K562 (cell line): ENCODE results near the gene MRPL28. TPM values are rescaled to one million over a fixed set of nuclear protein-coding genes. Genes with fewer than 3 reads are reported as not detected.

Source experiments
- ARID1B ChIP-seq: fragments of 450-650 bp; IDR thresholded peaks from 2 replicates; pipeline ENCODE4 v1.6.1; 2016; ENCODE audit warnings: antibody characterized with exemption, mild to moderate bottlenecking, inconsistent platforms
- CREM ChIP-seq: IDR thresholded peaks from 2 replicates; pipeline ENCODE4 v1.6.1; 2014; ENCODE audit warnings: antibody characterized with exemption, low read depth
- EGR1 ChIP-seq: fragments of 450-650 bp; conservative IDR thresholded peaks from 2 replicates; pipeline ENCODE4 v1.6.1; 2017; ENCODE audit warnings: mild to moderate bottlenecking
- HNRNPK ChIP-seq: fragments of 200-400 bp; formaldehyde crosslinking; IDR thresholded peaks from one replicate; pipeline ENCODE4 v1.6.1; 2018; ENCODE audit warnings: mild to moderate bottlenecking, low read depth, low read length; ENCODE audit not compliant: poor library complexity, severe bottlenecking
- HOXB6 ChIP-seq: fragments of 250-450 bp; sonication (Bioruptor Pico); IDR thresholded peaks from 2 replicates; pipeline ENCODE4 v1.5.1; 2022; ENCODE audit warnings: mild to moderate bottlenecking, borderline replicate concordance
- KAT7 ChIP-seq: sonication (generic); formaldehyde crosslinking; IDR thresholded peaks from 2 replicates; pipeline ENCODE4 v1.8.0; 2022; ENCODE audit warnings: missing genetic modification reagents, mild to moderate bottlenecking, borderline replicate concordance
- KLF1 ChIP-seq: fragments of 450-650 bp; IDR thresholded peaks from 2 replicates; pipeline ENCODE4 v1.6.1; 2016; ENCODE audit warnings: missing genetic modification characterization, missing compliant biosample characterization
- NCOR1 ChIP-seq: fragments of 450-650 bp; IDR thresholded peaks from 2 replicates; pipeline ENCODE4 v1.6.1; 2016; ENCODE audit warnings: mild to moderate bottlenecking, moderate library complexity
- PHB ChIP-seq: fragments of 250-450 bp; sonication (Bioruptor Pico); IDR thresholded peaks from 2 replicates; pipeline ENCODE4 v1.5.0; 2021
- PML ChIP-seq: IDR thresholded peaks from 2 replicates; pipeline ENCODE4 v1.6.1; 2012; ENCODE audit warnings: low read length, inconsistent platforms
- RFX1 ChIP-seq: fragments of 450-650 bp; IDR thresholded peaks from 2 replicates; pipeline ENCODE4 v1.6.1; 2016; ENCODE audit warnings: mild to moderate bottlenecking, moderate library complexity
- SLC30A9 ChIP-seq: fragments of 250-450 bp; sonication (Bioruptor Pico); IDR thresholded peaks from 2 replicates; pipeline ENCODE4 v1.8.0; 2022; ENCODE audit warnings: mild to moderate bottlenecking, moderate library complexity
- SMC3 ChIP-seq: conservative IDR thresholded peaks from 2 replicates; pipeline ENCODE4 v1.6.1; 2011; ENCODE audit warnings: low read depth, low read length, improper control_type of control experiment; ENCODE audit not compliant: insufficient read depth
- SNAPC5 ChIP-seq: fragments of 250-450 bp; sonication (Bioruptor Pico); IDR thresholded peaks from 2 replicates; pipeline ENCODE4 v1.8.0; 2021; ENCODE audit warnings: moderate library complexity, mild to moderate bottlenecking, inconsistent platforms
- TCF3 ChIP-seq: sonication (generic); formaldehyde crosslinking; IDR thresholded peaks from 2 replicates; pipeline ENCODE4 v1.4.0; 2020; ENCODE audit warnings: mild to moderate bottlenecking, missing genetic modification reagents
- TEAD4 ChIP-seq, 2 experiments: sonication (generic) in 1 of 2; formaldehyde crosslinking in 1 of 2; IDR thresholded peaks; 2 replicates each; pipeline versions ENCODE4 v1.6.1 to v1.8.0; 2012 to 2022; ENCODE audit warnings: borderline replicate concordance in 1 of 2, inconsistent platforms in 1 of 2, low read length in 1 of 2, mild to moderate bottlenecking in 1 of 2, missing genetic modification reagents in 1 of 2
- ZC3H4 ChIP-seq: sonication (generic); formaldehyde crosslinking; IDR thresholded peaks from 2 replicates; pipeline ENCODE4 v1.9.0; 2021; ENCODE audit warnings: missing genetic modification reagents, borderline replicate concordance
- ZNF740 ChIP-seq, 3 experiments: fragments of 200-800 bp in 1 of 3; sonication (Bioruptor generic) in 1 of 3; sonication (generic) in 1 of 3; formaldehyde crosslinking in 1 of 3; IDR thresholded peaks; 2 replicates each; pipeline versions ENCODE4 v1.6.1 to v1.8.0; 2016 to 2022; ENCODE audit warnings: mild to moderate bottlenecking in 2 of 3, missing compliant biosample characterization in 2 of 3, missing genetic modification characterization in 2 of 3, missing genetic modification reagents in 1 of 3
- polyA plus RNA-seq, 8 experiments: library from polyadenylated mRNA; depleted of rRNA in 4 of 8; stranded (reverse) in 5 of 8; unstranded in 3 of 8; fragments of >200 nt; fragmentation: Nextera tagmentation in 2 of 8; fragmentation: Illumina TruSeq in 1 of 8; extraction: Ambion mirVana in 2 of 8; extraction: Trizol in 1 of 8; gene quantifications; 2 replicates each; pipeline versions ENCODE4 v1.2.1 to v1.2.3, GENCODE V29; 2011 to 2014; ENCODE audit warnings: inconsistent platforms in 1 of 8, missing spikeins in 1 of 8
- total RNA-seq, 7 experiments: library from RNA; depleted of rRNA in 6 of 7; stranded (reverse); fragments of >200 nt in 6 of 7; fragmentation: Illumina TruSeq in 2 of 7; extraction: Trizol in 2 of 7; gene quantifications; 2 replicates each; pipeline versions ENCODE4 v1.2.1 to v1.2.3, GENCODE V29; 2011 to 2021; ENCODE audit warnings: low replicate concordance in 1 of 7
- TF ChIP-seq, protein P1 (sequence below): fragments of 250-450 bp; sonication (Bioruptor Pico); IDR thresholded peaks from 2 replicates; pipeline ENCODE4 v1.8.0; 2021; ENCODE audit warnings: moderate library complexity, mild to moderate bottlenecking, inconsistent platforms
- TF ChIP-seq, protein P2 (sequence below), 2 experiments: fragments of 200-800 bp in 1 of 2; sonication (Bioruptor generic) in 1 of 2; sonication (generic) in 1 of 2; formaldehyde crosslinking in 1 of 2; IDR thresholded peaks in 1 of 2; conservative IDR thresholded peaks in 1 of 2; 2 replicates each; pipeline versions ENCODE4 v1.5.0 to v1.6.1; 2016 to 2020; ENCODE audit warnings: missing compliant biosample characterization in 1 of 2, missing genetic modification characterization in 1 of 2, missing genetic modification reagents in 1 of 2
- TF ChIP-seq, protein P3 (sequence below): fragments of 250-450 bp; sonication (Bioruptor Pico); IDR thresholded peaks from 2 replicates; pipeline ENCODE4 v1.5.0; 2021

Gene MRPL28
- total and polyA plus RNA-seq, 9 of the 15 experiments (the other 6 are each of a cell fraction or from before 2014, with no cell fraction given): 2.5 to 323 (median 175) TPM

GRCh38 chr16:397736-398332 lies 27.5 kb upstream of the MRPL28 start (continued):
- TF ChIP-seq ZNF740 (CRISPR knock-in tag; IDR thresholded peaks at IDR 0.05): no peak; the same call in 1 of the 2 replicates
- peak in 1 of 2 experiments; percentile 95; a peak in 2 of 4 replicates for TF ChIP-seq ZNF740 (tag; IDR thresholded peaks at IDR 0.05)
- no peak for TF ChIP-seq RFX1
- TF ChIP-seq SLC30A9: no peak
- no peak for TF ChIP-seq PML
- 0 out of 2 replicates have a peak, but pooled peaks have one; percentile 34 for TF ChIP-seq KAT7
- no peak for TF ChIP-seq PHB
- no peak for TF ChIP-seq EGR1
- no peak for TF ChIP-seq NCOR1
- 0 out of 2 replicates have a peak, but pooled peaks have one; percentile 6 for TF ChIP-seq TEAD4 (IDR thresholded peaks at IDR 0.05; ENCODE audit: low read length)
- no peak for TF ChIP-seq TEAD4 (CRISPR knock-in tag; IDR thresholded peaks at IDR 0.05; ENCODE audit: borderline replicate concordance)
- TF ChIP-seq, protein P1, sequence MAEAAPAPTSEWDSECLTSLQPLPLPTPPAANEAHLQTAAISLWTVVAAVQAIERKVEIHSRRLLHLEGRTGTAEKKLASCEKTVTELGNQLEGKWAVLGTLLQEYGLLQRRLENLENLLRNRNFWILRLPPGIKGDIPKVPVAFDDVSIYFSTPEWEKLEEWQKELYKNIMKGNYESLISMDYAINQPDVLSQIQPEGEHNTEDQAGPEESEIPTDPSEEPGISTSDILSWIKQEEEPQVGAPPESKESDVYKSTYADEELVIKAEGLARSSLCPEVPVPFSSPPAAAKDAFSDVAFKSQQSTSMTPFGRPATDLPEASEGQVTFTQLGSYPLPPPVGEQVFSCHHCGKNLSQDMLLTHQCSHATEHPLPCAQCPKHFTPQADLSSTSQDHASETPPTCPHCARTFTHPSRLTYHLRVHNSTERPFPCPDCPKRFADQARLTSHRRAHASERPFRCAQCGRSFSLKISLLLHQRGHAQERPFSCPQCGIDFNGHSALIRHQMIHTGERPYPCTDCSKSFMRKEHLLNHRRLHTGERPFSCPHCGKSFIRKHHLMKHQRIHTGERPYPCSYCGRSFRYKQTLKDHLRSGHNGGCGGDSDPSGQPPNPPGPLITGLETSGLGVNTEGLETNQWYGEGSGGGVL (CRISPR knock-in tag): no peak
- TF ChIP-seq, protein P2, sequence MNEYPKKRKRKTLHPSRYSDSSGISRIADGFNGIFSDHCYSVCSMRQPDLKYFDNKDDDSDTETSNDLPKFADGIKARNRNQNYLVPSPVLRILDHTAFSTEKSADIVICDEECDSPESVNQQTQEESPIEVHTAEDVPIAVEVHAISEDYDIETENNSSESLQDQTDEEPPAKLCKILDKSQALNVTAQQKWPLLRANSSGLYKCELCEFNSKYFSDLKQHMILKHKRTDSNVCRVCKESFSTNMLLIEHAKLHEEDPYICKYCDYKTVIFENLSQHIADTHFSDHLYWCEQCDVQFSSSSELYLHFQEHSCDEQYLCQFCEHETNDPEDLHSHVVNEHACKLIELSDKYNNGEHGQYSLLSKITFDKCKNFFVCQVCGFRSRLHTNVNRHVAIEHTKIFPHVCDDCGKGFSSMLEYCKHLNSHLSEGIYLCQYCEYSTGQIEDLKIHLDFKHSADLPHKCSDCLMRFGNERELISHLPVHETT (CRISPR knock-in tag; conservative IDR thresholded peaks at IDR 0.05 in 1 of 2, IDR thresholded peaks at IDR 0.05 in 1 of 2): no peak
- no peak for TF ChIP-seq ZC3H4 (CRISPR knock-in tag)
- TF ChIP-seq SMC3: 0 out of 2 replicates have a peak, but pooled peaks have one; percentile 9
- no peak for TF ChIP-seq SNAPC5 (CRISPR knock-in tag)
- no peak for TF ChIP-seq HOXB6
- peak; percentile 24; the same call in 1 of the 2 replicates for TF ChIP-seq CREM
- 0 out of 2 replicates have a peak, but pooled peaks have one; percentile 19 for TF ChIP-seq ARID1B
- 0 out of 2 replicates have a peak, but pooled peaks have one; percentile 8 for TF ChIP-seq TCF3
- peak; percentile 78 for TF ChIP-seq HNRNPK
- TF ChIP-seq, protein P3, sequence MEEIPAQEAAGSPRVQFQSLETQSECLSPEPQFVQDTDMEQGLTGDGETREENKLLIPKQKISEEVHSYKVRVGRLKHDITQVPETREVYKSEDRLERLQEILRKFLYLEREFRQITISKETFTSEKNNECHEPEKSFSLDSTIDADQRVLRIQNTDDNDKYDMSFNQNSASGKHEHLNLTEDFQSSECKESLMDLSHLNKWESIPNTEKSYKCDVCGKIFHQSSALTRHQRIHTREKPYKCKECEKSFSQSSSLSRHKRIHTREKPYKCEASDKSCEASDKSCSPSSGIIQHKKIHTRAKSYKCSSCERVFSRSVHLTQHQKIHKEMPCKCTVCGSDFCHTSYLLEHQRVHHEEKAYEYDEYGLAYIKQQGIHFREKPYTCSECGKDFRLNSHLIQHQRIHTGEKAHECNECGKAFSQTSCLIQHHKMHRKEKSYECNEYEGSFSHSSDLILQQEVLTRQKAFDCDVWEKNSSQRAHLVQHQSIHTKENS (CRISPR knock-in tag): no peak
- TF ChIP-seq KLF1 (tag): no peak
